K562 (cell line): ENCODE data around the gene ODAD3. TPM values are rescaled to one million over a fixed set of nuclear protein-coding genes. Genes with fewer than 3 reads are reported as not detected.

Source experiments
- CBX2 ChIP-seq: fragments of 200-600 bp; sonication (generic); IDR thresholded peaks from one replicate; pipeline ENCODE4 v1.6.1; 2012; ENCODE audit warnings: mild to moderate bottlenecking, low read length, inconsistent platforms; ENCODE audit not compliant: insufficient read depth, poor library complexity, severe bottlenecking
- CCAR2 ChIP-seq: fragments of 200-400 bp; formaldehyde crosslinking; IDR thresholded peaks from 2 replicates; pipeline ENCODE4 v1.6.1; 2017; ENCODE audit warnings: mild to moderate bottlenecking, low read depth, low read length
- E2F1 ChIP-seq: sonication (generic); formaldehyde crosslinking; IDR thresholded peaks from 2 replicates; pipeline ENCODE4 v1.8.1; 2023; ENCODE audit warnings: mild to moderate bottlenecking, missing genetic modification reagents, moderate library complexity
- ERF ChIP-seq: fragments of 450-650 bp; formaldehyde crosslinking; IDR thresholded peaks from 2 replicates; pipeline ENCODE4 v1.4.0; 2020; ENCODE audit warnings: mild to moderate bottlenecking, mixed read lengths
- ESRRB ChIP-seq: fragments of 250-450 bp; sonication (Bioruptor Pico); IDR thresholded peaks from 2 replicates; pipeline ENCODE4 v1.5.0; 2020; ENCODE audit warnings: mild to moderate bottlenecking, moderate library complexity, borderline replicate concordance
- EWSR1 ChIP-seq: fragments of 450-650 bp; IDR thresholded peaks from 2 replicates; pipeline ENCODE4 v1.6.1; 2018; ENCODE audit warnings: borderline replicate concordance, mild to moderate bottlenecking, low read depth, moderate library complexity; ENCODE audit not compliant: partially characterized antibody
- FIP1L1 ChIP-seq: fragments of 200-400 bp; formaldehyde crosslinking; IDR thresholded peaks from 2 replicates; pipeline ENCODE4 v1.6.1; 2018; ENCODE audit warnings: mild to moderate bottlenecking, low read depth, low read length; ENCODE audit not compliant: poor library complexity, severe bottlenecking
- HNRNPL ChIP-seq: fragments of 200-400 bp; formaldehyde crosslinking; IDR thresholded peaks from 2 replicates; pipeline ENCODE4 v1.6.1; 2017; ENCODE audit warnings: low read depth, mild to moderate bottlenecking, low read length
- ILK ChIP-seq: fragments of 450-650 bp; IDR thresholded peaks from 2 replicates; pipeline ENCODE4 v1.6.1; 2016; ENCODE audit warnings: missing genetic modification characterization, low read depth, mild to moderate bottlenecking, missing compliant biosample characterization, moderate library complexity, borderline replicate concordance
- MAZ ChIP-seq, 2 experiments: fragments of 450-650 bp in 1 of 2; sonication (generic) in 1 of 2; formaldehyde crosslinking; IDR thresholded peaks in 1 of 2; conservative IDR thresholded peaks in 1 of 2; 2 replicates each; pipeline versions ENCODE4 v1.4.0 to v1.5.0; 2020; ENCODE audit warnings: mild to moderate bottlenecking in 1 of 2, missing genetic modification reagents in 1 of 2
- MBD2 ChIP-seq: sonication (generic); IDR thresholded peaks from 2 replicates; pipeline ENCODE4 v1.6.1; 2016; ENCODE audit warnings: low read depth, borderline replicate concordance
- NEUROD1 ChIP-seq: fragments of 150-350 bp; IDR thresholded peaks from 2 replicates; pipeline ENCODE4 v1.6.1; 2014; ENCODE audit warnings: borderline replicate concordance, low read length, low read depth; ENCODE audit not compliant: partially characterized antibody
- PATZ1 ChIP-seq: fragments of 250-450 bp; sonication (Bioruptor Pico); IDR thresholded peaks from 2 replicates; pipeline ENCODE4 v1.5.0; 2020; ENCODE audit warnings: mild to moderate bottlenecking, borderline replicate concordance
- SIN3A ChIP-seq, 2 experiments: fragments of 150-350 bp in 1 of 2; IDR thresholded peaks; 2 replicates each; pipeline ENCODE4 v1.6.1; 2011 to 2016; ENCODE audit warnings: borderline replicate concordance in 2 of 2, low read depth in 2 of 2, low read length in 2 of 2, mild to moderate bottlenecking in 2 of 2, moderate library complexity in 2 of 2; ENCODE audit not compliant: control insufficient read depth in 1 of 2
- SNAPC5 ChIP-seq: fragments of 250-450 bp; sonication (Bioruptor Pico); IDR thresholded peaks from 2 replicates; pipeline ENCODE4 v1.8.0; 2021; ENCODE audit warnings: moderate library complexity, mild to moderate bottlenecking, inconsistent platforms
- VEZF1 ChIP-seq: fragments of 200-800 bp; sonication (Bioruptor generic); IDR thresholded peaks from 2 replicates; pipeline ENCODE4 v1.6.1; 2017; ENCODE audit warnings: missing genetic modification characterization, missing compliant biosample characterization
- ZBTB26 ChIP-seq: fragments of 450-650 bp; formaldehyde crosslinking; IDR thresholded peaks from 2 replicates; pipeline ENCODE4 v1.4.0; 2022; ENCODE audit warnings: missing genetic modification characterization
- ZFP1 ChIP-seq: fragments of 450-650 bp; formaldehyde crosslinking; IDR thresholded peaks from 2 replicates; pipeline ENCODE4 v1.4.0; 2020; ENCODE audit warnings: mild to moderate bottlenecking, mixed read lengths
- polyA plus RNA-seq, 8 experiments: library from polyadenylated mRNA; depleted of rRNA in 4 of 8; stranded (reverse) in 5 of 8; unstranded in 3 of 8; fragments of >200 nt; fragmentation: Nextera tagmentation in 2 of 8; fragmentation: Illumina TruSeq in 1 of 8; extraction: Ambion mirVana in 2 of 8; extraction: Trizol in 1 of 8; gene quantifications; 2 replicates each; pipeline versions ENCODE4 v1.2.1 to v1.2.3, GENCODE V29; 2011 to 2014; ENCODE audit warnings: inconsistent platforms in 1 of 8, missing spikeins in 1 of 8
- total RNA-seq, 7 experiments: library from RNA; depleted of rRNA in 6 of 7; stranded (reverse); fragments of >200 nt in 6 of 7; fragmentation: Illumina TruSeq in 2 of 7; extraction: Trizol in 2 of 7; gene quantifications; 2 replicates each; pipeline versions ENCODE4 v1.2.1 to v1.2.3, GENCODE V29; 2011 to 2021; ENCODE audit warnings: low replicate concordance in 1 of 7

Gene ODAD3
- total and polyA plus RNA-seq, 9 of the 15 experiments (the other 6 are each of a cell fraction or from before 2014, with no cell fraction given): 0.07 to 0.72 (median 0.14) TPM; not detected in 2

GRCh38 chr19:11435057-11435832, at the start of gene ODAD3, which contains the start of gene PRKCSH (continued):
- TF ChIP-seq ZBTB26 (CRISPR knock-in tag): no peak
- TF ChIP-seq PATZ1 (CRISPR knock-in tag): no peak
- TF ChIP-seq FIP1L1: no peak
- TF ChIP-seq HNRNPL: no peak
- TF ChIP-seq ILK (tag): no peak
- TF ChIP-seq NEUROD1: peak; percentile 76
- TF ChIP-seq CBX2: no peak
- 0 out of 2 replicates have a peak, but pooled peaks have one; percentile 63 for TF ChIP-seq ERF (CRISPR knock-in tag)
- TF ChIP-seq SIN3A (IDR thresholded peaks at IDR 0.05; ENCODE audit: borderline replicate concordance in 2 of 2, control insufficient read depth in 1 of 2, low read depth in 2 of 2, low read length in 2 of 2): peak; percentile 82 to 84; a peak in 2 of 4 replicates
- peak; percentile 85 for TF ChIP-seq VEZF1 (CRISPR knock-in tag)
- no peak for TF ChIP-seq ESRRB (CRISPR knock-in tag)
- no peak for TF ChIP-seq SNAPC5 (CRISPR knock-in tag)
- TF ChIP-seq CCAR2: no peak
- peak; percentile 94 for TF ChIP-seq E2F1 (CRISPR knock-in tag)
- peak; percentile 70 to 90; a peak in 3 of 4 replicates for TF ChIP-seq MAZ (CRISPR knock-in tag; conservative IDR thresholded peaks at IDR 0.05 in 1 of 2, IDR thresholded peaks at IDR 0.05 in 1 of 2)
- no peak for TF ChIP-seq EWSR1
- TF ChIP-seq MBD2: peak; percentile 77
- TF ChIP-seq ZFP1 (CRISPR knock-in tag): no peak
